ENCODE results near the gene PRDM12.

GRCh38 chr9:130636648-130637020 is 27.8 kb upstream of the PRDM12 start:
- no peak for TF ChIP-seq GATA2 (IDR thresholded peaks at IDR 0.05; ENCODE audit: low read depth, low read length)
- TF ChIP-seq GATA3 (IDR thresholded peaks at IDR 0.05; ENCODE audit: low read depth, low read length) = no peak
